HG02763 (cell line): ENCODE measurements around the gene TFAP2C.
"Not testable (repeated sequence)": the region's sequence is repeated elsewhere in the genome, so short reads cannot be mapped to it uniquely, and the experiment has no call there.

ENCODE experiments used
- ATAC-seq: cut with Tn5 transposase; IDR thresholded peaks from one replicate; pipeline ENCODE4 v1.9.1; 2021; ENCODE audit warnings: mild to moderate bottlenecking, moderate library complexity; ENCODE audit not compliant: unreplicated experiment

Gene TFAP2C

DNA sequence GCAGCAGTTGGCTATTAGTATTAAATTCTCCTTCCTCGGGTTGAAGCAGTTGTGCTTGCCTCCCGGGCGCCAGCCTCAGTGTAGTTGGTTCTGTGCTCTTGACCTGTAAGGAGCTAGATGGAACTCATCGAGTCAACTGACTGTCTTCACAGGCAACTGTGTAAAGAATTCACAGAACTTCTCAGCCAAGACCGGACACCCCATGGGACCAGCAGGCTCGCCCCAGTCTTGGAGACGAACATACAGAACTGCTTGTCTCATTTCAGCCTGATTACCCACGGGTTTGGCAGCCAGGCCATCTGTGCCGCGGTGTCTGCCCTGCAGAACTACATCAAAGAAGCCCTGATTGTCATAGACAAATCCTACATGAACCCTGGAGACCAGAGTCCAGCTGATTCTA, 8.5 kb downstream of the TFAP2C start:
- ATAC-seq = no peak

DNA sequence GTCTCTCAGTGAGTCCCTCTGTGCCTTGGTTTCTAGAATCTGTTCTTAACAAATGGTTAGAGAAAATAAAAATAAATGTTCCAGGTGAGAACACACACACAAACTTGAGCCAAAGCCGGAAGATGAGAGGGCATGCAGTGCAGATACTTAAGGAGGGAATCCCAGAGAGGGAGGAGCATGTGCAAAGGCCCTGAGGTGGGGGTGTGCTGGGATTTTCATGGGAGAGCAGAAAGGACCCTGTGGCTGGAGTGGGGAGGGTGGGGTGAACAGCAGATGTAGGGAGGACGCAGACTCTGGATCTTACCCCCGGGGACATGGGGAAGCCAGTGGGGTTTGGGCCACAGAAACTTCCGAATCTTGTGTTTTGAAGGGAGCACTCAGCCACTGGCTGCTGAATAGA, 17.5 kb downstream of the TFAP2C start:
- no peak for ATAC-seq

DNA sequence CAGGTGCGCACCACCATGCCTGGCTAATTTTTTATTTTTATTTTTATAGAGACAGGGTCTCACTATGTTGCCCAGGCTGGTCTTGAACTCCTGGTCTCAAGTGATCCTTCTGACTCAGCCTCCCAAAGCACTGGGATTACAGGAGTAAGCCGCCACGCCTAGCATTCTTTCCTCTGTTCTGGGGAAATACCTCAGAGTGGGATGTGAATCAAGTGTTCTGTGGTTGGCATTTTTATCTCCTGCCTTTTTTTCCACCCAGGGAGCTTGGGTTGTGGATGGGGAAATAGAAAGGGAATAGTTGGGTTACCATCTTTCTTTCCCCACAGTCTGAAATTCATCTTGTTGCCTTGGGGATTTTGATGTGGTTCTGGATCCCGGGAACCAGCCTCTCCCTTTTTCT, 24.1 kb downstream of the TFAP2C start:
- no peak for ATAC-seq

DNA sequence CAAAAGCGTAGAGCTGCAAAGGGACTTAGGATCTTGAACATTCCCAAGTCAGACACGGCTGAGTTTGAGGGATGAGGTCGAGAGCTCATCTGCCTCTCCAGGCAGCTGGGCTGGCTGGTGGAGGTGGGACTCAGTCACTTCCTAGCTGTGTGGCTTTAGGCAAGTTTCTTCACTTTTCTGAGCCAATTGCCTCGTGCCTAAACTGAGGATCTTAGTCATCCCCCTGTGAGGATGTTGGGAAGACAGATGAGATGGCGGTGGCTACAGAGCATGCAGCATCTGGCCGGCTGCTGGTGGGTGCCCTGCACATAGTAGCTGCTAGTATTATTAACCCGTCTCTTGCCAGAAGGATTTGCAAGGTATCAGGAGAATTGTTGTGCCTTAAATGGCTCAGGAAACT, 27.5 kb downstream of the TFAP2C start:
- ATAC-seq = no peak

DNA sequence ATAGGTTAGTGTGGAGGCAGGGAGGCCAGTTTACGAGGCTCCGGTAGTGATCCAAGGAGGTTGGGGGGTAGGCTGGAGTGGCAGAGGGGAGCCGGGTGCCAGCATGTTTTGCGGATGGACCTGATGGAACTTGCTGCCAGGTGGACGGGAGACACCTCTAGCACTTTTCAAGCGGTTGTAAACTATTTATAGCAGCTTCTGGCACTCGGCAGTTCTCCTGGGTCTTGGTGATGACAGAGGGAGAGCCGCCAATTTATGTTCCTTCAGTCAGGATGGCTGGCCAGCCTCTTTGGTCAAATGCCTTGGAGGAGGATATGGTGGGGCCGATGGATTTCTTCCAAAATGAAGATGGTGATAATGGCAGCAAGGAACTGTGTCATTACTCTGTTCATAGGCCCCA, 28.8 kb downstream of the TFAP2C start:
- ATAC-seq = no peak

DNA sequence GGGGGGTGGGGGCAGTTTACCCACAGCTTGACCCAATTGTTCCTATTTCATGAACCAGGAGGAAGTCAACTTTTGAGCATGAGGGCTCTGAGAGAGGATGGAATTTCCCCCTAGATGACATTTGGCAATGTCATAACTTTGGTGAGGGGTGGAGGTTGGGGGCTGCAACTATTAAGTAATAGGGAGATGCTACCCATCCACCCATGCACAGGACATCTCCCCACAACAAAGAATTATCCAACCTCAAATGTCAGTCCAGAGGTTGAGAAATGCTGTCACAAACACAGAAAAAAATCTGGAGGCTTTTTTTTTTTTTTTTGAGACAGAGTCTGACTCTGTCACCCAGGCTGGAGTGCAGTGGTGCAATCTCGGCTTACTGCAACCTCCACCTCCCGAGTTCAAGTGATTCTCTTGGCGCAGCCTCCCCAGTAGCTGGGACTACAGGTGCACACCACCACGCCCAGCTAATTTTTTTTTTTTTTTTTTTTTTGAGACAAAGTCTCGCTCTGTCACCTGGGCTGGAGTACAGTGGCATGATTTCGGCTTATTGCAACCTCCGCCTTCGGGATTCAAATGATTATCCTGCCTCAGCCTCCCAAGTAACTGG, 29.3 kb downstream of the TFAP2C start:
- ATAC-seq = not testable (repeated sequence)

DNA sequence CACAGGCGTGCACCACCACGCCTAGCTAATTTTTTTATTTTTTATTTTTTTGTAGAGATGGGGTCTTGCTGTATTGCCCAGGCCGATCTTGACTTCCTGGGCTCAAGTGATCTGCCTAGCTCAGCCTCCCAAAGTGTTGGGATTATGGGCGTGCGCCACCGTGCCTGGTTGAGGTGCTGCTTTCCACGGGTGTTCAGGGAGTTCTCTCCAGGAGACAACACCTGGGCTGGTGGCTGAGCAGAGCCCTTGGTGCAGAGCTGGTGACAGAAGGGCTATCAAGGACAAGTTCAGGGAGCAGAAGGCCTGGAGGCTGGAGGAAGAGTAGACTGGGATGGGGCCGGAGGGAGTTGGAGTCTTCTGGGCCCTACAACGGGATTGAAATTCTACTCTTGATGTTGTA, 34.6 kb downstream of the TFAP2C start:
- no peak for ATAC-seq

DNA sequence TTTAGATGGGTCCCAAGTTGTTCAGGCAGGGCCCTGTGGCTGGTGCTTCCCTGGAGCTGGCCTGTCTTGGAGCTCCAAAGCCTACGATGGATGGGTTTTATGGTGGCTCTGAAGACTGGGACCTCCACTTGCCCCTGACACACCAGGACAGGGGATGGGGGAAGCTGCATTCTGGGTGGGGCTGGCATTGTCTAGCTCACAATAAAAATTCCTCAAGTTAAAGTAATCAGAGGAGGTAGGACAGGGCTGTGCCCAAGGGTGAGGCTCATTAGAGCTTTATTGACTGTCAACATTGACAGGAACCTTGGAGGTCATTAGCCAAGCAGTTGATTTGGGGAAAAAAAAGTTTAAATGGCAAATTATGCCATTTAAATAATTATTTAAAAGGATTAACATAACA, 35.7 kb downstream of the TFAP2C start:
- ATAC-seq = no peak

DNA sequence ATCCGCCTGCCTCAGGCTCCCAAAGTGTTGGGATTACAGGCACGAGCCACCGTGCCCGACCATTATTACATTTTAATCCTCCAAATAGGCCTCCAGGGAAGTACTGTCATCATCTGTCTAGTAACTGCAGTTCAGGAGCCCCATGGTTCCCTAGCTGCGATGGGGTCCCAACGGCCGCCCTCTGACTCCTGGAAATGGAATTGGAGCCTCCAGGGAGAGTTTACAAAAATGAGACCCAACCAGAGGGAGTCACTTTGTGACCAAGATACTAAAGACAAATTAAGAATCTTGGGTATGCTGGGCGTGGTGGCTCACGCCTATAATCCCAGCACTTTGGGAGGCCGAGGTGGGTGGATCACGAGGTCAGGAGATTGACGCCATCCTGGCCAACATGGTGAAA, 36.7 kb downstream of the TFAP2C start:
- no peak for ATAC-seq

DNA sequence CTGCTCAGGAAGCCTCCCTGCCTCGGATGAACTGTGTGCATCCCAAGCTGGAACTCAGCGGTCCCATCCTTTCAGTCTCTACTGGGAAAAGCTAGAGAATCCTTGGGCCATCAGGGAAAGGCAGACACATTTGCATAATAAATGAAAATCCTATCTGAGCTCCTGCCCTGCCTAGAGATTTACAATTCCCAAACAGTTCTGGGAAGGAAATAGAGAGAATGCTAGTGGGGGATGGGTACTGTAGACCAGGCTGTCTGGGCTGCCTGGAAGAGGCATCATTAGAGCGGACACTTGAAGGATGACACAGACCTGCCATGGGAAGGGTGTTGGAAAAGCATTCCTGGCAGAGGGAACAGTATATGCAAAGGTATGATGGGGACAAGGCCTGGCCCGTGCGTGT, 44.3 kb downstream of the TFAP2C start:
- ATAC-seq = no peak

DNA sequence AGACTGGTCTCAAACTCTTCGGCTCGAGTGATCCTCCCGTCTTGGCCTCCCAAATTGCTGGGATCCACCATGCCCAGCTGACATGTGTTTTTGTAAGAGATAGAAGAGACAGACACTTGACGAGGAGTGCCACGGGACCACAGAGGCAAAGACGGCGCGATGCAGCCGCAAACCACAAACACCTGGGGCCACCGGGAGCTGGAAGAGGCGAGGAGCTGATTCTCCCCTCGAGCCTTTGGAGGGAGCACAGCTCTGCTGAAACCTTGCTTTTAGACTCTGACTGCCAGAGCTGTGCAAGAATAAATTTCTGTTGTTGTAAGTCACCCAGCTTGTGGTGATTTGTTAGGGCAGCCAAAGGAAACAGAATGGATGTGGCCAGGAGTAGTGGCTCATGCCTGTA, 46.9 kb downstream of the TFAP2C start:
- ATAC-seq = no peak

DNA sequence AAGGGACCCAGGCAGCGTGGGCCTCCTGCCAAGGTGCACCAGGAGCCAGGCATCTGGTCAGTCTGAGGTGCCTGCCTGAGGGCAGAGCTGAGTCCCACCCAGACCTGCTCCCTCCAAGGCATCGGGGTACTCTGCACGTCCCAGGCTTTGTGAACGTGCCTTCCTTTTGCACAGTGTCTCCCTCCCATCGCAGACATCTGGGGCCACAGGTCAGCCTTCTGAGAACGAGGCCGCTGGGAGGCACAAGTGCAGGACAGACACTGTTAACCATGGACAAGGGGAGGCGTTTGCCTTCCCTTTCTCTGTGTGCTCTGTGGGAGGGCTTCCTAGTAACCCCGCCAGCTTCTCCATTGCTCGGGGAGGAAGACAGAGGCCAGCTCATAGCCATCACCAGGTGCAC, 47.6 kb downstream of the TFAP2C start:
- no peak for ATAC-seq

DNA sequence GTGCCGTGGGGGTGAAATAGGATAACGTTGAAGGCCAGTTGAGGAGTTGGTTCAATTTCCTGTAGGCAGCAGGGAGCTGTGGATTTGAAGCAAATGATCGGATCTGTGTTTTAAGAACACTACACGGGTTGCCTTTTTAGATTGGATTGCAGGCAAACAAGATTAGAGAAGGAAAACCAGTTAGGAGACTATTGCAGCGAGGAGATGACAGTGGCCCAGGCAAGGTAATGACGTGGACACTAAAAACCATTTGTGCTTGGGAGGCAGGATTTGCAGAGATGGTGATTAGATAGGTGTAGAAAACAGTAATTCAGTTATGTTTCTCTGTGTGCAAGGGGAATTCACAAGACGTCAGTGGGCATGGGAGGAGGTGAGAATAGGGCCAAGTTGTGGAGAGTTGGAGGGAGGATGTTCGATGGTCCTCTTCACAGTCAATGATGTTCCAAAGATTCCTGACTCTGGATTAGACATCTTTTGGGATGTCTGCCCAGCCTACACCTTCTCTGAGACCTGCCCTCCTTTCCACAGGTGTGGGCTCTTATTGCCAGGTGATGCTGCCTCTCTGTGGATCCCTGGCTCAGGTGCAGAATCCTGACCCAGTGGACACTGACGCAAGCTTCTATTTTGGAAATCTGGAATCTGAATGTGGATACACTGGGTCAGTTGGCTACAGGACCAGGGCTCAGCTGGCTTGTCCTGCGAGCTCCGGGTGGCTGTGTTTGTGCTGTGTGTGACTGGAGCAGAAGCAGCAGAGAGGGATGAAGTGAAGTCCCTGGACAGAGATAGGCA, 54.2 kb downstream of the TFAP2C start:
- ATAC-seq = no peak

DNA sequence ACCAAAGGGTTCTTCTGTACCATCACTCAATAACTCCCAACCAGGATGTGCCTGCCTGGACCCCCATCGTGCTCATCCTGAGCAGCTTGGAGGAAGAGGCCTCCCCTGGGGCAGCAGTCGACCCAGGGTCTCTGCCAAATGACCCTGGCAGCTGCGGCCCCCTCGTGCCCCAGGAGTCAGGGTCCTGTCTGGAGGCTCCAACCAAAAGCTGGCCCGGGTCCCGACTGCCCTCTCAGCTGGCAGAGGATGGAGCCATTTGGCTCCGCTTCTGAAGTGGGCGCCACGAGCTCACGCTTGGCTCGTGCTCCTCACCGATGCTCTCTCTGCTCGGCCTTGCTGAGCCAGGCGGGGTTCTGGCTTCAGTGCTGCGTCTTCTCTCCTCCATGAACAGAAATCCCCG, 56.8 kb downstream of the TFAP2C start:
- ATAC-seq = no peak

DNA sequence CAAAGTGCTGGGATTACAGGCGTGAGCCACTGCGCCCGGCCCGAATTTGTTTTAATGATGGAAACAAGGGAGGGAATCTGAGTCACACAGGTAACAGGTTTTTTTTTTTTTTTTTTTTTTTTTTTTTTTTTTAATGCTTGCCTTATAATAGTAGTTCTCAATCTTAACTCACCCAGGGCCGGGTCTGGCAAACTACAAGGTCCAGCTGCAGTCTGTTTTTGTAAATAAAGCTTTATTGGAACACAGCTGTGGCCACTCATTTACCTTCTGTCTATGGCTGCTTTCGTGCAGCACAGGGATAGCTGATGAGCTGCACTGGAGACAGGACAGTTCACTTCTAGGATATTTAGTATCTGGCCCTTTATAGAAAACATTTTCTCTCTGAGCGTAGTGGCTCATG, 58.0 kb downstream of the TFAP2C start:
- no peak for ATAC-seq

DNA sequence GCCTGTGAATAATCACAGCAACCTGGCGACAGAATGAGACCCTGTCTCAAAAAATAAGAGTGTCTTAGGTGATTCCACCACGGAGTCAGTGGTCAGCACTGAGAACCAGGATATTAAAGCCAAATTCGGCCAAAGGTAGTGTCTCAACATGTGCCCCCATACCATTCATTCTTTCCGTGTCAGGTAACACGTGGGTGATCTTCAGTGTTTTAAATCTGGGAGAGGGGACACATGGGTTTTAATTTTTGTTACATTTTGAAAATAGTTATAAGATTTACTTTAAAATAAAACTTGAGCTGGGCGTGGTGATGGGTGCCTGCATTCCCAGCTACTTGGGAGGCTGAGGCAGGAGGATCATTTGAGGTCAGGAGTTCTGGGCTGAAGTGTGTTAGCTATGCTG, 59.0 kb downstream of the TFAP2C start:
- no peak for ATAC-seq
